ENCODE data around the gene DENND2D. TPM values are rescaled to one million over a fixed set of nuclear protein-coding genes. Genes with fewer than 3 reads are reported as not detected.

DENND2D gene
- total RNA-seq, 1 experiment from 2014 or later: 2.1 TPM

GRCh38 chr1:111151838-111152237, 48.6 kb downstream of the DENND2D start (continued):
- no peak for TF ChIP-seq NFE2L1 (CRISPR knock-in tag; IDR thresholded peaks at IDR 0.05)

GRCh38 chr1:111148376-111148881, 52.0 kb downstream of the DENND2D start:
- TF ChIP-seq CBFB (CRISPR knock-in tag; IDR thresholded peaks at IDR 0.05; ENCODE audit: low read depth) (no peak), TCF7 (CRISPR knock-in tag; IDR thresholded peaks at IDR 0.05; ENCODE audit: low read depth) (no peak), AR (CRISPR knock-in tag; IDR thresholded peaks at IDR 0.05) (no peak), TEAD4 (CRISPR knock-in tag; IDR thresholded peaks at IDR 0.05) (no peak), ZNF232 (CRISPR knock-in tag; IDR thresholded peaks at IDR 0.05) (no peak), IRF1 (CRISPR knock-in tag; IDR thresholded peaks at IDR 0.05) (no peak), HMGA2 (CRISPR knock-in tag; IDR thresholded peaks at IDR 0.05) (no peak), SMAD3 (CRISPR knock-in tag; IDR thresholded peaks at IDR 0.05; ENCODE audit: borderline replicate concordance) (no peak), GRHL2 (CRISPR knock-in tag; IDR thresholded peaks at IDR 0.05; ENCODE audit: insufficient replicate concordance, severe bottlenecking) (no peak)
- TF ChIP-seq, protein P1, sequence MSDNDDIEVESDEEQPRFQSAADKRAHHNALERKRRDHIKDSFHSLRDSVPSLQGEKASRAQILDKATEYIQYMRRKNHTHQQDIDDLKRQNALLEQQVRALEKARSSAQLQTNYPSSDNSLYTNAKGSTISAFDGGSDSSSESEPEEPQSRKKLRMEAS (CRISPR knock-in tag; IDR thresholded peaks at IDR 0.05): no peak
- TF ChIP-seq, protein P2, sequence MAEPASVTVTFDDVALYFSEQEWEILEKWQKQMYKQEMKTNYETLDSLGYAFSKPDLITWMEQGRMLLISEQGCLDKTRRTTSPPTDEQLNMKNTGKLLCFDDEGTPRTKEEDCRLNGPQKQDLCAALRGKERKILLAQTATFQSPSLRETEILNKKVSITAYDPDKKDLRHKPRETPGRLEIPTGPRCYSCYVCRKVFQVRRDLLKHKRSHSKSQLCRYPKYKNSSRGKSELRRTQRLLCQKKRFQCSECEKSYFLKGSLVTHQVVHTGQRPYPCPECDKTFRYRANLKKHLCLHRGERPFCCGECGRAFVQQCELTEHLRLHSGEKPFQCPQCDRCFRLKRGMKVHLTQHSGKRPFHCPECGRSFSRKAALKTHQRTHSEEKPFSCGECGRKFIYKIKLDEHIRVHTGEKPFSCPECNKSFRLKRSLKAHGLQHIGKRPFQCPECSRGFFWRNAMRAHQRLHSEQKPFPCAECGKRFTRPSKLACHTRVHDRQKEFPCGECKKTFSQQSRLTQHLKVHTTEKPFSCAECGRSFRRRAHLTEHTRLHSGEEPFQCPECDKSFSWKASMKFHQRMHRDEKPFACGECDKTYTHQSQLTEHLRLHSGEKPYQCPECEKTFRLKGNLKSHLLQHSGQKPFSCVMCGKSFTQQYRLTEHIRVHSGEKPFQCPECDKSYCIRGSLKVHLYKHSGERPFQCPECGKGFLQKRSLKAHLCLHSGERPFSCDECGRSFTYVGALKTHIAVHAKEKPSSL (CRISPR knock-in tag; conservative IDR thresholded peaks at IDR 0.05): no peak
- TF ChIP-seq, protein P3, sequence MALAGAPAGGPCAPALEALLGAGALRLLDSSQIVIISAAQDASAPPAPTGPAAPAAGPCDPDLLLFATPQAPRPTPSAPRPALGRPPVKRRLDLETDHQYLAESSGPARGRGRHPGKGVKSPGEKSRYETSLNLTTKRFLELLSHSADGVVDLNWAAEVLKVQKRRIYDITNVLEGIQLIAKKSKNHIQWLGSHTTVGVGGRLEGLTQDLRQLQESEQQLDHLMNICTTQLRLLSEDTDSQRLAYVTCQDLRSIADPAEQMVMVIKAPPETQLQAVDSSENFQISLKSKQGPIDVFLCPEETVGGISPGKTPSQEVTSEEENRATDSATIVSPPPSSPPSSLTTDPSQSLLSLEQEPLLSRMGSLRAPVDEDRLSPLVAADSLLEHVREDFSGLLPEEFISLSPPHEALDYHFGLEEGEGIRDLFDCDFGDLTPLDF (CRISPR knock-in tag; IDR thresholded peaks at IDR 0.05): no peak
- Mint-ChIP-seq H3K4me1 (peaks cover 6% of the 10 kb centered on the region), H3K27me3 (ENCODE audit: low read depth) (no peaks in the 10 kb centered on the region), H3K27ac (no peak overlapping the region), H3K9me3 (no peaks in the 10 kb centered on the region), H3K4me3 (no peak overlapping the region), H3K36me3 (peaks cover 51% of the 10 kb centered on the region)
- no peak for ATAC-seq
- DNase-seq (ENCODE audit: low spot score): no peak
- ChIA-PET POLR2A (no interaction called here), CTCF (no interaction called here)

- Mint-ChIP-seq H3K4me1 (peaks cover 6% of the 10 kb centered on the region), H3K4me3 (no peak overlapping the region), H3K27me3 (ENCODE audit: low read depth) (no peaks in the 10 kb centered on the region), H3K27ac (no peak overlapping the region), H3K9me3 (no peaks in the 10 kb centered on the region), H3K36me3 (peaks cover 46% of the 10 kb centered on the region)
- ChIA-PET CTCF (no interaction called here), POLR2A (no interaction called here)
- ATAC-seq: no peak
- no peak for DNase-seq (ENCODE audit: low spot score)
- TF ChIP-seq, protein P4, sequence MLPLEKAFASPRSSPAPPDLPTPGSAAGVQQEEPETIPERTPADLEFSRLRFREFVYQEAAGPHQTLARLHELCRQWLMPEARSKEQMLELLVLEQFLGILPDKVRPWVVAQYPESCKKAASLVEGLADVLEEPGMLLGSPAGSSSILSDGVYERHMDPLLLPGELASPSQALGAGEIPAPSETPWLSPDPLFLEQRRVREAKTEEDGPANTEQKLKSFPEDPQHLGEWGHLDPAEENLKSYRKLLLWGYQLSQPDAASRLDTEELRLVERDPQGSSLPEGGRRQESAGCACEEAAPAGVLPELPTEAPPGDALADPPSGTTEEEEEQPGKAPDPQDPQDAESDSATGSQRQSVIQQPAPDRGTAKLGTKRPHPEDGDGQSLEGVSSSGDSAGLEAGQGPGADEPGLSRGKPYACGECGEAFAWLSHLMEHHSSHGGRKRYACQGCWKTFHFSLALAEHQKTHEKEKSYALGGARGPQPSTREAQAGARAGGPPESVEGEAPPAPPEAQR (CRISPR knock-in tag; IDR thresholded peaks at IDR 0.05): no peak
- TF ChIP-seq ELF4 (CRISPR knock-in tag; IDR thresholded peaks at IDR 0.05; ENCODE audit: low read depth) (no peak), SMAD3 (CRISPR knock-in tag; IDR thresholded peaks at IDR 0.05; ENCODE audit: borderline replicate concordance) (no peak), ZNF263 (CRISPR knock-in tag; IDR thresholded peaks at IDR 0.05; ENCODE audit: low read depth) (no peak), ZNF532 (CRISPR knock-in tag; IDR thresholded peaks at IDR 0.05; ENCODE audit: borderline replicate concordance) (no peak), NFYB (CRISPR knock-in tag; conservative IDR thresholded peaks at IDR 0.05; ENCODE audit: low read depth) (no peak), ZNF121 (CRISPR knock-in tag; IDR thresholded peaks at IDR 0.05) (no peak), NR2C2 (CRISPR knock-in tag; IDR thresholded peaks at IDR 0.05) (no peak)
These were observed 52.5 kb downstream of the DENND2D start for GRCh38 chr1:111147948-111148347.
